IPS-15b (cell line): ENCODE results near the gene PLPP1.

ENCODE experiments used
- H3K27me3 ChIP-seq: one replicate; pipeline ENCODE4 v1.6.1; 2013; ENCODE audit warnings: low read length; ENCODE audit not compliant: control insufficient read depth, insufficient read depth
- H3K36me3 ChIP-seq: one replicate; pipeline ENCODE4 v1.6.1; 2013; ENCODE audit warnings: low read length; ENCODE audit not compliant: control insufficient read depth, insufficient read depth
- H3K4me1 ChIP-seq: one replicate; pipeline ENCODE4 v1.6.1; 2013; ENCODE audit warnings: mild to moderate bottlenecking, low read length; ENCODE audit not compliant: control insufficient read depth, insufficient read depth
- H3K4me3 ChIP-seq: one replicate; pipeline ENCODE4 v1.5.1; 2013; ENCODE audit warnings: low read depth, low read length
- H3K9ac ChIP-seq: one replicate; pipeline ENCODE4 v1.6.1; 2013; ENCODE audit warnings: low read depth, mild to moderate bottlenecking, low read length
- H3K9me3 ChIP-seq: one replicate; pipeline ENCODE4 v1.6.1; 2013; ENCODE audit warnings: mild to moderate bottlenecking, low read length; ENCODE audit not compliant: control insufficient read depth, insufficient read depth

Gene PLPP1

GRCh38 chr5:55418994-55419968 lies 115.5 kb downstream of the PLPP1 start:
- no peak overlapping the region for H3K9ac ChIP-seq
- no peaks in the 10 kb centered on the region for H3K4me1 ChIP-seq
- peaks cover 8% of the 10 kb centered on the region for H3K36me3 ChIP-seq

GRCh38 chr5:55416306-55416705 lies 118.5 kb downstream of the PLPP1 start:
- H3K9me3 ChIP-seq = no peaks in the 10 kb centered on the region
- no peaks in the 10 kb centered on the region for H3K27me3 ChIP-seq
- H3K9ac ChIP-seq = no peak overlapping the region
- H3K4me1 ChIP-seq = no peaks in the 10 kb centered on the region
- no peak overlapping the region for H3K4me3 ChIP-seq
- H3K36me3 ChIP-seq = no peaks in the 10 kb centered on the region

More at GRCh38 chr5:55418994-55419968, 115.5 kb downstream of the PLPP1 start:
- Histone ChIP-seq H3K27me3 (no peaks in the 10 kb centered on the region), H3K4me3 (no peak overlapping the region), H3K9me3 (no peaks in the 10 kb centered on the region)

DNA sequence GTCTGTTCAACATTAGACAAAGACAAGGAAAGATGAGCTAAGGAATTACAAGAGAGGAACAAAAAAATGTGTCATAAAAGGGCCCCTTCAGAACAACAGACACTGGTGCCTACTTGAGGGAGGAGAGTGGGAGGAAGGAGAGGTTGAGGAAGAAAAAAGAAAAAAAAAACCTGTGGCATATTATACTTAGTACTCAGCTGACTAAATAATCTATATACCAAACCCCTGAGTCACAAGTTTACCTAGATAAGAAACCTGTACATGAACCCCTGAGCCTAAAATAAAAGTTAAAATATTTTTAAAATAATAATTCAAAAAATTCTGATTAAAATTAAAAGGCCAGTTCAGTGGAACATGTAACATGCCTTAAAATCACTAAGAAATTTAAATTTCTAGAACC lies 119.7 kb downstream of the PLPP1 start:
- Histone ChIP-seq H3K36me3 (no peaks in the 10 kb centered on the region), H3K27me3 (no peaks in the 10 kb centered on the region), H3K9me3 (no peaks in the 10 kb centered on the region), H3K9ac (no peak overlapping the region), H3K4me1 (no peaks in the 10 kb centered on the region), H3K4me3 (no peak overlapping the region)

DNA sequence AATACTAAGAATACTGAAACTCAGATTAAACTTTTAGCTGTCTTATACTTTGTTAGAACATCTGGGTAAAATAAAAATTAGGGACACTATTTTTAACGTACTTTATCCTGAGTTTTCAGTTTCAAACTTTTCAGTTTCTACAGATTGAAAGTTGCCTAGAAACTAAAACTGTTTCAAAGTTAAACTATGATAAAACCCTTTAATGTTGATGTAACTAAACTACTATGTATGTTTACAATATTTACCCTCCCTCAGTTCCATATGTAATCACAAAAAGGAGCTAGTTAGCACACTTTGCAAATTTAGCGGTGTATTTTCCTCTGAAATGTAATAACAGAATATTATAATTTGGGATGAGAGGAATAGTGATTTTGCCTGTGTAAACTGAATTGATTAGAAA lies 121.1 kb downstream of the PLPP1 start:
- Histone ChIP-seq H3K4me1 (no peaks in the 10 kb centered on the region), H3K9me3 (no peaks in the 10 kb centered on the region), H3K4me3 (no peak overlapping the region), H3K27me3 (no peaks in the 10 kb centered on the region), H3K9ac (no peak overlapping the region), H3K36me3 (no peaks in the 10 kb centered on the region)

DNA sequence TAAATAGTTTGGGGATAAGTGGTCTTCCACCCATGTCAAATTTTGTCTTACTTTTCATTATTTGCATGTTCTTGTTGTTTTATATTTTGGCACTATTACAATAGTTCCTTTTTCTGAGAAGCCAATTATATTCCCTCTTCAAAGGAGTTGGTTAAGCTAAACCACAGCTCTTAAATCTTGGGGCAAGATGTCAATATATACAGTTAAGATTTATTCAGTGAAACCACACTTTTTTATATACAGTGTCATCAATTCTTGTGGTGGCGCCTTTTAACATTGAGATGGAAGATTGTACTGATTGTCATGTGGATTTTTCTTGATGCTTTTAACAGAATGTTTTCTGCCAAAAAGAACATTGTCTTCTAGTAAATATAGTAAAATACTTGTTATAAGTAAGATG lies 122.9 kb downstream of the PLPP1 start:
- H3K9ac ChIP-seq = no peak overlapping the region
- no peaks in the 10 kb centered on the region for H3K9me3 ChIP-seq
- H3K4me3 ChIP-seq = no peak overlapping the region
- H3K4me1 ChIP-seq = no peaks in the 10 kb centered on the region
- no peaks in the 10 kb centered on the region for H3K36me3 ChIP-seq
- no peaks in the 10 kb centered on the region for H3K27me3 ChIP-seq

- no peak overlapping the region for H3K9ac ChIP-seq
- no peaks in the 10 kb centered on the region for H3K9me3 ChIP-seq
- H3K36me3 ChIP-seq = no peaks in the 10 kb centered on the region
- no peaks in the 10 kb centered on the region for H3K4me1 ChIP-seq
- no peaks in the 10 kb centered on the region for H3K27me3 ChIP-seq
- no peak overlapping the region for H3K4me3 ChIP-seq
Measured at GRCh38 chr5:55410845-55411244, 123.9 kb downstream of the PLPP1 start.

DNA sequence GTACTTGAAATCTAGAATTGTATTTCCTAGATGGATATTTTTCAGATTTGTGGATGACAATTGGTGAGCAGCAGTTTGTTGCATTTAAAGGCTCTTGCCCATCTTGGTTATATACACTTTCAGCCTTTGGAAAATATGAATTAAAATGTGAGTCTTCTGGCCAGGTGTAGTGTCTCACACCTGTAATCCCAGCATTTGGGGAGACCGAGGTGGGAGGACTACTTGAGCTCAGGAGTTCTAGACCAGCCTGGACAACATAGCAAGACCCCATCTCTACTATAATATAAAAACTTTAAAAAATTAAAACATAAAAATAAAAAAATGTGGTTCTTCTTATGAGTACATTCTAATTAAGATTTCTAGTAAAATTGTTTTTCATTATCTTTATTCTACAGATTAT lies 125.0 kb downstream of the PLPP1 start:
- Histone ChIP-seq H3K9ac (no peak overlapping the region), H3K4me1 (no peaks in the 10 kb centered on the region), H3K9me3 (no peaks in the 10 kb centered on the region), H3K4me3 (no peak overlapping the region), H3K36me3 (no peaks in the 10 kb centered on the region), H3K27me3 (no peaks in the 10 kb centered on the region)

GRCh38 chr5:55407984-55408383 lies 126.8 kb downstream of the PLPP1 start:
- Histone ChIP-seq H3K36me3 (no peaks in the 10 kb centered on the region), H3K9ac (no peak overlapping the region), H3K9me3 (no peaks in the 10 kb centered on the region)

GRCh38 chr5:55407059-55407684 lies 127.6 kb downstream of the PLPP1 start:
- Histone ChIP-seq H3K9me3 (no peaks in the 10 kb centered on the region), H3K9ac (no peak overlapping the region), H3K27me3 (no peaks in the 10 kb centered on the region), H3K4me3 (no peak overlapping the region), H3K36me3 (no peaks in the 10 kb centered on the region), H3K4me1 (no peaks in the 10 kb centered on the region)

More at GRCh38 chr5:55407984-55408383, 126.8 kb downstream of the PLPP1 start:
- Histone ChIP-seq H3K4me1 (no peaks in the 10 kb centered on the region), H3K27me3 (no peaks in the 10 kb centered on the region), H3K4me3 (no peak overlapping the region)

DNA sequence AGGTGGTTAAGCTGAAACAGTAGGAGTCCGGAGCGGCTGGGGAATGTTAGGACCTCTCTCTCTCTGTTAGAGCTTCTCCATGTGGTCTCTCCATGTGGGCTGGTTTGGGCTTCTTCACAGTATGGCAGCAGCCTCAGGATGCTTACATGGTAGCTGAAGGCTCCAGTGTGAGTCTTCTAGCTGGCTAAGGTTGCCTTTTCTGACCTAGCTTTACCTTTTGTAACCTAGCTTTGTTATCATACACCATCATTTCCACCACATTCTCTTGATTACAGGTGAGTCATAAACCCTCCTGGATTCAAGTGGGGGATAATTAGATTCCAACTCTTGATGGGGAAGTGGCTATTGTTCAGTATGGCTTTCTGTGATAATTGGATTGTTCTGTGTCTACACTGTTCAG lies 128.5 kb downstream of the PLPP1 start:
- Histone ChIP-seq H3K9ac (no peak overlapping the region), H3K27me3 (no peaks in the 10 kb centered on the region), H3K4me1 (no peaks in the 10 kb centered on the region), H3K9me3 (no peaks in the 10 kb centered on the region), H3K4me3 (no peak overlapping the region), H3K36me3 (no peaks in the 10 kb centered on the region)

GRCh38 chr5:55402199-55402598 lies 132.6 kb downstream of the PLPP1 start:
- Histone ChIP-seq H3K36me3 (no peaks in the 10 kb centered on the region), H3K4me1 (no peaks in the 10 kb centered on the region), H3K4me3 (no peak overlapping the region), H3K27me3 (no peaks in the 10 kb centered on the region), H3K9me3 (no peaks in the 10 kb centered on the region), H3K9ac (no peak overlapping the region)
